NT2/D1 (cell line): ENCODE measurements around the gene ADAMTS2.

ENCODE experiments used
- SUZ12 ChIP-seq: IDR thresholded peaks from 2 replicates; pipeline ENCODE4 v1.6.1; 2011; ENCODE audit not compliant: insufficient read length, insufficient read depth; ENCODE audit errors: extremely low read depth
- YY1 ChIP-seq: IDR thresholded peaks from 2 replicates; pipeline ENCODE4 v1.6.1; 2011; ENCODE audit not compliant: insufficient read length, insufficient read depth
- ZNF274 ChIP-seq: IDR thresholded peaks from 2 replicates; pipeline ENCODE4 v1.6.1; 2011; ENCODE audit warnings: mild to moderate bottlenecking, low read depth, low read length

GRCh38 chr5:179118338-179118737, 226.9 kb downstream of the ADAMTS2 start:
- TF ChIP-seq YY1: no peak
- TF ChIP-seq ZNF274: no peak
- TF ChIP-seq SUZ12: no peak
